Endothelial cell (in vitro differentiated cells): Measurements from ENCODE around the gene KCNJ12. TPM values are rescaled to one million over a fixed set of nuclear protein-coding genes. Genes with fewer than 3 reads are reported as not detected.
A peak's percentile ranks its signal among the peaks of the same experiment; 100 is the strongest.

ENCODE experiments used
- DNase-seq: peaks from one replicate; pipeline ENCODE4 v3.0.0; 2021; ENCODE audit warnings: low spot score
- H3K27ac Mint-ChIP-seq: one replicate; pipeline ENCODE4 v1.8.0; 2021; ENCODE audit warnings: mixed read lengths, inconsistent platforms; ENCODE audit not compliant: unreplicated experiment
- H3K27me3 Mint-ChIP-seq: one replicate; pipeline ENCODE4 v1.8.0; 2021; ENCODE audit warnings: mild to moderate bottlenecking, moderate library complexity, mixed read lengths, inconsistent platforms; ENCODE audit not compliant: unreplicated experiment
- H3K36me3 Mint-ChIP-seq: one replicate; pipeline ENCODE4 v1.8.0; 2021; ENCODE audit warnings: mild to moderate bottlenecking, low read depth, mixed read lengths, inconsistent platforms; ENCODE audit not compliant: unreplicated experiment
- H3K4me1 Mint-ChIP-seq: one replicate; pipeline ENCODE4 v1.8.0; 2021; ENCODE audit warnings: mild to moderate bottlenecking, mixed read lengths, inconsistent platforms; ENCODE audit not compliant: unreplicated experiment
- H3K4me3 Mint-ChIP-seq: one replicate; pipeline ENCODE4 v1.8.0; 2021; ENCODE audit warnings: mild to moderate bottlenecking, mixed read lengths, inconsistent platforms; ENCODE audit not compliant: unreplicated experiment
- H3K9me3 Mint-ChIP-seq: one replicate; pipeline ENCODE4 v1.8.0; 2021; ENCODE audit warnings: mixed read lengths, inconsistent platforms; ENCODE audit not compliant: unreplicated experiment
- CTCF ChIP-seq: fragments of 200-600 bp; sonication (generic); IDR thresholded peaks from one replicate; pipeline ENCODE4 v1.5.0; 2021; ENCODE audit warnings: antibody characterized with exemption; ENCODE audit not compliant: unreplicated experiment
- total RNA-seq: library from RNA; stranded (reverse); fragmentation: NEBNext Ultra II Directional; extraction: Animal tissue kit (Norgen Biotek cat#: 25700); gene quantifications from one replicate; pipeline ENCODE4 v1.2.1, GENCODE V29; 2021; ENCODE audit not compliant: unreplicated experiment

The KCNJ12 gene
- total RNA-seq, 1 donor from 2014 or later: 0.56 TPM

GRCh38 chr17:21463204-21463661 lies 87.1 kb downstream of the KCNJ12 start:
- Mint-ChIP-seq H3K36me3 (peaks cover 3% of the 10 kb centered on the region), H3K27ac (peak overlapping the region; percentile 75), H3K4me3 (peak overlapping the region; percentile 62), H3K4me1 (peaks cover 15% of the 10 kb centered on the region), H3K27me3 (peaks cover 8% of the 10 kb centered on the region), H3K9me3 (no peaks in the 10 kb centered on the region)
- no peak for DNase-seq
- TF ChIP-seq CTCF: no peak

GRCh38 chr17:21463779-21464407 lies 87.7 kb downstream of the KCNJ12 start:
- no peak for TF ChIP-seq CTCF
- Mint-ChIP-seq H3K4me1 (peaks cover 15% of the 10 kb centered on the region), H3K4me3 (peak overlapping the region; percentile 62), H3K9me3 (no peaks in the 10 kb centered on the region), H3K27me3 (peaks cover 8% of the 10 kb centered on the region), H3K36me3 (peaks cover 3% of the 10 kb centered on the region), H3K27ac (peak overlapping the region; percentile 85)
- DNase-seq: peak; percentile 66

- no peaks in the 10 kb centered on the region for H3K9me3 Mint-ChIP-seq
- peaks cover 8% of the 10 kb centered on the region for H3K27me3 Mint-ChIP-seq
- no peak for TF ChIP-seq CTCF
- no peak for DNase-seq
- peak overlapping the region; percentile 85 for H3K27ac Mint-ChIP-seq
- H3K4me3 Mint-ChIP-seq: peak overlapping the region; percentile 20
- H3K4me1 Mint-ChIP-seq: peaks cover 15% of the 10 kb centered on the region
- H3K36me3 Mint-ChIP-seq: peaks cover 3% of the 10 kb centered on the region
These were observed 88.5 kb downstream of the KCNJ12 start for GRCh38 chr17:21464611-21465021.

GRCh38 chr17:21466550-21466949 lies 90.4 kb downstream of the KCNJ12 start:
- H3K9me3 Mint-ChIP-seq: no peaks in the 10 kb centered on the region
- DNase-seq: no peak
- no peak overlapping the region for H3K27ac Mint-ChIP-seq
- H3K27me3 Mint-ChIP-seq: peaks cover 8% of the 10 kb centered on the region
- no peak for TF ChIP-seq CTCF
- no peak overlapping the region for H3K4me3 Mint-ChIP-seq
- H3K4me1 Mint-ChIP-seq: peaks cover 15% of the 10 kb centered on the region
- peaks cover 3% of the 10 kb centered on the region for H3K36me3 Mint-ChIP-seq

- Mint-ChIP-seq H3K27me3 (peaks cover 8% of the 10 kb centered on the region), H3K27ac (no peak overlapping the region)
- DNase-seq: no peak
These were observed 91.0 kb downstream of the KCNJ12 start for GRCh38 chr17:21467196-21467595.

More at GRCh38 chr17:21467196-21467595, 91.0 kb downstream of the KCNJ12 start:
- peaks cover 15% of the 10 kb centered on the region for H3K4me1 Mint-ChIP-seq
- H3K4me3 Mint-ChIP-seq: no peak overlapping the region
- peaks cover 3% of the 10 kb centered on the region for H3K36me3 Mint-ChIP-seq
- H3K9me3 Mint-ChIP-seq: no peaks in the 10 kb centered on the region
- TF ChIP-seq CTCF: no peak
